B cell (primary cell): ENCODE results near the gene MBD1. TPM values are rescaled to one million over a fixed set of nuclear protein-coding genes. Genes with fewer than 3 reads are reported as not detected.
A peak's percentile ranks its signal among the peaks of the same experiment; 100 is the strongest.

Experiments used
- ATAC-seq: fragments of 200-7000 bp; cut with Tn5 transposase; one replicate; pipeline ENCODE4 v1.10.0; 2021; ENCODE audit warnings: low read depth, mild to moderate bottlenecking, moderate number of reproducible peaks, moderate library complexity
- CTCF ChIA-PET: fragments of 350-600 bp; sonication (Branson Sonifier 250); formaldehyde crosslinking; loops from one replicate; lab custom pipeline; 2021; ENCODE audit warnings: antibody characterized with exemption, inconsistent platforms; lab: Charles Lee
- POLR2A ChIA-PET: fragments of 350-600 bp; sonication (Branson Sonifier 250); formaldehyde crosslinking; loops from one replicate; lab custom pipeline; 2021; ENCODE audit warnings: antibody characterized with exemption; lab: Charles Lee
- DNase-seq: peaks from one replicate; pipeline ENCODE4 v3.0.0; 2013
- H2AFZ ChIP-seq: 2 replicates; pipeline ENCODE4 v1.6.1; 2012; ENCODE audit warnings: mild to moderate bottlenecking, low read depth, low read length; ENCODE audit not compliant: insufficient read depth, poor library complexity, severe bottlenecking
- H3K27ac ChIP-seq, 2 donors: 1 replicate in 1 of 2; 2 replicates in 1 of 2; pipeline ENCODE4 v1.5.1; 2012 to 2013; ENCODE audit warnings: low read length in 2 of 2, mild to moderate bottlenecking in 2 of 2, moderate library complexity in 1 of 2
- H3K27me3 ChIP-seq, 4 experiments: fragments of 200-600 bp in 1 of 4; sonication (generic) in 1 of 4; replicated peaks in 1 of 4; 1 replicate in 2 of 4; 2 replicates in 2 of 4; pipeline versions ENCODE4 v1.6.1 to v1.7.0; 2013 to 2016; ENCODE audit warnings: low read length in 3 of 4, mild to moderate bottlenecking in 2 of 4, mixed read lengths in 1 of 4, moderate library complexity in 1 of 4; ENCODE audit not compliant: insufficient read depth in 4 of 4, control insufficient read depth in 3 of 4; ENCODE audit errors: control extremely low read depth in 1 of 4
- H3K36me3 ChIP-seq, 2 experiments: replicated peaks in 1 of 2; 1 replicate in 1 of 2; 2 replicates in 1 of 2; pipeline versions ENCODE4 v1.6.1 to v1.7.1; 2013; ENCODE audit warnings: low read length in 1 of 2; ENCODE audit not compliant: insufficient read depth in 2 of 2, control insufficient read depth in 1 of 2; ENCODE audit errors: control extremely low read depth in 1 of 2, extremely low read depth in 1 of 2
- H3K4me1 ChIP-seq, 2 donors: fragments of 200-600 bp in 1 of 2; sonication (generic) in 1 of 2; 1 replicate in 1 of 2; 2 replicates in 1 of 2; pipeline versions ENCODE4 v1.5.1 to v1.6.1; 2013 to 2017; ENCODE audit warnings: low read length in 2 of 2; ENCODE audit not compliant: control insufficient read depth in 2 of 2, insufficient read depth in 2 of 2
- H3K4me2 ChIP-seq: replicated peaks from 2 replicates; pipeline ENCODE3; 2012; ENCODE audit warnings: mild to moderate bottlenecking, low read depth, low read length; ENCODE audit not compliant: poor library complexity, severe bottlenecking
- H3K4me3 ChIP-seq, 5 experiments: fragments of 200-600 bp in 1 of 5; sonication (generic) in 1 of 5; 1 replicate in 3 of 5; 2 replicates in 2 of 5; pipeline versions ENCODE4 v1.5.1 to v1.7.0; 2011 to 2016; ENCODE audit warnings: low read length in 4 of 5, mild to moderate bottlenecking in 4 of 5, low read depth in 2 of 5, control low read depth in 1 of 5, moderate library complexity in 1 of 5; ENCODE audit not compliant: insufficient read depth in 1 of 5; ENCODE audit errors: control extremely low read depth in 1 of 5, extremely low read depth in 1 of 5
- H3K79me2 ChIP-seq: fragments of 200-600 bp; sonication (generic); one replicate; pipeline ENCODE4 v1.6.0; 2016; ENCODE audit warnings: low read length; ENCODE audit not compliant: control insufficient read depth, insufficient read depth
- H3K9ac ChIP-seq: fragments of 200-600 bp; sonication (generic); 2 replicates; pipeline ENCODE4 v1.6.1; 2017; ENCODE audit warnings: mild to moderate bottlenecking, low read length, moderate library complexity
- H3K9me3 ChIP-seq, 3 donors: one replicate each; pipeline versions ENCODE4 v1.6.1 to v1.7.1; 2013; ENCODE audit warnings: low read length in 2 of 3; ENCODE audit not compliant: control insufficient read depth in 2 of 3, insufficient read depth in 1 of 3; ENCODE audit errors: control extremely low read depth in 1 of 3
- H4K20me1 ChIP-seq: 2 replicates; pipeline ENCODE4 v1.6.0; 2012; ENCODE audit warnings: mild to moderate bottlenecking, low read length; ENCODE audit not compliant: insufficient read depth, control insufficient read depth, poor library complexity, severe bottlenecking
- H3K27ac Mint-ChIP-seq: one replicate; pipeline ENCODE4 v1.8.0; 2021; ENCODE audit warnings: mixed read lengths
- H3K27me3 Mint-ChIP-seq: one replicate; pipeline ENCODE4 v1.8.0; 2021; ENCODE audit warnings: mixed read lengths
- H3K4me1 Mint-ChIP-seq: one replicate; pipeline ENCODE4 v1.8.0; 2021; ENCODE audit warnings: mixed read lengths
- H3K4me3 Mint-ChIP-seq: one replicate; pipeline ENCODE4 v1.8.0; 2021; ENCODE audit warnings: mixed read lengths
- H3K9me3 Mint-ChIP-seq: one replicate; pipeline ENCODE4 v1.8.0; 2022; ENCODE audit warnings: mixed read lengths; ENCODE audit not compliant: insufficient read depth
- CTCF ChIP-seq: fragments of 200-600 bp; IDR thresholded peaks from one replicate; pipeline ENCODE4 v1.8.0; 2022; ENCODE audit warnings: antibody characterized with exemption, mild to moderate bottlenecking
- EZH2 ChIP-seq: IDR thresholded peaks from 2 replicates; pipeline ENCODE4 v1.6.1; 2012; ENCODE audit warnings: borderline replicate concordance, low read depth, mild to moderate bottlenecking, moderate library complexity, low read length; ENCODE audit not compliant: insufficient read depth, poor library complexity, severe bottlenecking
- WGBS: methylation state at CpG from one replicate; pipeline ENCODE4 v1.1.5; 2013; ENCODE audit warnings: missing lambda C conversion rate; ENCODE audit not compliant: insufficient coverage; 5-methylcytosine and 5-hydroxymethylcytosine counted together
- intact Hi-C: fragments of 100-400 bp; cut with micrococcal nuclease; formaldehyde crosslinking; loops from one replicate; pipeline ENCODE4 v1.10.0; 2022
- polyA plus RNA-seq: library from polyadenylated mRNA; depleted of rRNA; stranded (reverse); fragments of >200 nt; gene quantifications from 2 replicates; pipeline ENCODE4 v1.2.3, GENCODE V29; 2012
- total RNA-seq, 2 donors: library from RNA; stranded (reverse); fragments of 120-200 nt in 1 of 2; gene quantifications; 1 replicate in 1 of 2; 2 replicates in 1 of 2; pipeline versions ENCODE4 v1.2.3 to v1.2.4, GENCODE V29; 2013 to 2022

MBD1 gene
- total and polyA plus RNA-seq, 2 donors (not counting 1 experiment from before 2014, with no cell fraction given) = 120 to 135 TPM

GRCh38 chr18:50297621-50298442 lies 16.5 kb upstream of the MBD1 start:
- H3K4me1 Mint-ChIP-seq = peaks cover 13% of the 10 kb centered on the region
- peaks cover 7% of the 10 kb centered on the region for H3K27me3 Mint-ChIP-seq
- ATAC-seq = peak; percentile 98
- Histone ChIP-seq H3K4me1 (peaks cover 13 to 14% of the 10 kb centered on the region in 2 donors), H3K9ac (peak overlapping the region; percentile 54), H3K79me2 (no peaks in the 10 kb centered on the region), H4K20me1 (no peaks in the 10 kb centered on the region), H3K27ac (no peak overlapping the region), H3K9me3 (peaks cover 0 to 6% (median 0%) of the 10 kb centered on the region in 3 donors), H3K36me3 (no peaks in the 10 kb centered on the region), H3K27me3 (peaks cover 0 to 5% (median 2%) of the 10 kb centered on the region in 4 experiments), H3K4me2 (peak overlapping the region; percentile 83), H3K4me3 (peak overlapping the region; percentile 31 to 50 (median 47)), H2AFZ (peak overlapping the region; percentile 77)
- WGBS = 2% methylated on average over 18 of the region's 28 CpGs
- H3K27ac Mint-ChIP-seq = peak overlapping the region; percentile 77
- ChIA-PET POLR2A (interaction anchor here (0.8 kb wide), 1 partner anchor 811 kb away, joined by 3 read pairs; the partner anchor contains the start of gene C18orf32), CTCF (interaction anchor here (0.8 to 2.0 kb wide), 5 partner anchors 10 to 59 kb away, joined by 3 to 12 read pairs (median 4); partner anchors contain the start of gene MBD1)
- peaks cover 3% of the 10 kb centered on the region for H3K9me3 Mint-ChIP-seq
- peak; percentile 92 for DNase-seq
- TF ChIP-seq EZH2 = no peak
- no peak for TF ChIP-seq CTCF
- intact Hi-C loops = loop anchor here (1.0 to 2.0 kb wide), 5 partner anchors 9 to 59 kb away; no protein-coding TSS in a partner anchor
- peak overlapping the region; percentile 88 for H3K4me3 Mint-ChIP-seq

- Histone ChIP-seq H3K9me3 (no peaks in the 10 kb centered on the region), H3K36me3 (no peaks in the 10 kb centered on the region), H3K27me3 (no peaks in the 10 kb centered on the region), H3K4me3 (no peak overlapping the region), H3K4me2 (no peak overlapping the region), H2AFZ (no peak overlapping the region), H3K4me1 (peaks cover 7% of the 10 kb centered on the region in 2 donors), H3K9ac (no peak overlapping the region), H3K79me2 (no peaks in the 10 kb centered on the region), H4K20me1 (no peaks in the 10 kb centered on the region), H3K27ac (no peak overlapping the region)
- no CpG with 5 or more reads among the region's 1 CpG for WGBS
- DNase-seq (no peak), ATAC-seq (no peak)
- Mint-ChIP-seq H3K27me3 (peaks cover under 1% of the 10 kb centered on the region), H3K4me3 (no peak overlapping the region), H3K4me1 (peaks cover 13% of the 10 kb centered on the region), H3K9me3 (peaks cover 3% of the 10 kb centered on the region), H3K27ac (no peak overlapping the region)
- CTCF ChIA-PET = no interaction called here
- POLR2A ChIA-PET = no interaction called here
- intact Hi-C loops = no loop called here
- no peak for TF ChIP-seq CTCF
- TF ChIP-seq EZH2 = no peak
Observed at GRCh38 chr18:50293039-50293438, 11.7 kb upstream of the MBD1 start.
